A549 (cell line): Measurements from ENCODE around the gene FBXL15. TPM values are rescaled to one million over a fixed set of nuclear protein-coding genes. Genes with fewer than 3 reads are reported as not detected.

ENCODE experiments used
- ATAC-seq, 2 experiments: fragments of 200-7000 bp in 1 of 2; fragments of >200 bp in 1 of 2; cut with Nextera tagmentation in 1 of 2; cut with Tn5 transposase in 1 of 2; 3 replicates each; pipeline versions ENCODE4 v1.8.0 to v1.9.1; 2018 to 2020; ENCODE audit warnings: mild to moderate bottlenecking in 1 of 2, moderate library complexity in 1 of 2
- CTCF ChIA-PET: fragments of 300-600 bp; sonication (Branson Sonifier 250); formaldehyde crosslinking; extraction: SDS; loops from one replicate; lab custom pipeline; 2021; ENCODE audit warnings: antibody characterized with exemption, inconsistent platforms; lab: Yijun Ruan, JAX
- POLR2A ChIA-PET: fragments of 350-600 bp; formaldehyde crosslinking; extraction: SDS; loops from one replicate; lab custom pipeline; 2021; ENCODE audit warnings: antibody characterized with exemption, inconsistent platforms; lab: Yijun Ruan, JAX
- DNase-seq, 2 experiments: peaks; one replicate each; pipeline versions ENCODE4 v3.0.0 to v3.0.0-alpha.2; 2011 to 2016; ENCODE audit warnings: low read depth in 1 of 2, low spot score in 1 of 2
- FAIRE-seq: peaks from 2 replicates; lab custom pipeline; 2011; peaks lifted over from hg19 to GRCh38; lab: Jason Lieb, UNC
- H3K27ac ChIP-seq, 2 experiments: fragments of >200 bp; sonication (Bioruptor Twin); formaldehyde crosslinking; 3 replicates each; pipeline ENCODE4 v1.5.1; 2016 to 2017
- H3K4me1 ChIP-seq: fragments of >200 bp; sonication (Bioruptor Twin); formaldehyde crosslinking; 3 replicates; pipeline ENCODE4 v1.6.1; 2016
- H3K4me2 ChIP-seq: fragments of >200 bp; sonication (Bioruptor Twin); formaldehyde crosslinking; 3 replicates; pipeline ENCODE4 v1.6.1; 2016
- H3K4me3 ChIP-seq: fragments of >200 bp; sonication (Bioruptor Twin); formaldehyde crosslinking; 3 replicates; pipeline ENCODE4 v1.5.1; 2016
- H3K9me3 ChIP-seq: fragments of >200 bp; sonication (Bioruptor Twin); formaldehyde crosslinking; 3 replicates; pipeline ENCODE4 v1.6.1; 2016
- BHLHE40 ChIP-seq: IDR thresholded peaks from 2 replicates; pipeline ENCODE4 v1.6.1; 2012; ENCODE audit warnings: low read depth, low read length, inconsistent platforms
- CBX8 ChIP-seq: fragments of 200-600 bp; sonication (generic); IDR thresholded peaks from 2 replicates; pipeline ENCODE4 v1.6.1; 2016
- FOSB ChIP-seq: fragments of 250-450 bp; sonication (Bioruptor Pico); IDR thresholded peaks from 2 replicates; pipeline ENCODE4 v1.5.0; 2020; ENCODE audit warnings: mild to moderate bottlenecking, moderate library complexity
- FOSL2 ChIP-seq, 2 experiments: fragments of 450-650 bp in 1 of 2; fragments of >200 bp in 1 of 2; sonication (Bioruptor Twin) in 1 of 2; formaldehyde crosslinking; IDR thresholded peaks; 2 replicates each; pipeline versions ENCODE4 v1.5.0 to v1.6.1; 2016 to 2020; ENCODE audit warnings: mild to moderate bottlenecking in 1 of 2, moderate library complexity in 1 of 2
- JUNB ChIP-seq: fragments of >200 bp; sonication (Bioruptor Twin); formaldehyde crosslinking; IDR thresholded peaks from 2 replicates; pipeline ENCODE4 v1.6.1; 2016
- MAFK ChIP-seq: fragments of 450-650 bp; IDR thresholded peaks from 2 replicates; pipeline ENCODE4 v1.6.1; 2014; ENCODE audit not compliant: partially characterized antibody
- ZFP36 ChIP-seq: fragments of 450-650 bp; IDR thresholded peaks from 2 replicates; pipeline ENCODE4 v1.6.1; 2014; ENCODE audit warnings: borderline replicate concordance; ENCODE audit not compliant: partially characterized antibody
- WGBS: methylation state at CpG from one replicate; pipeline ENCODE4 v1.1.6; 2017; ENCODE audit errors: missing lambda C conversion rate; 5-methylcytosine and 5-hydroxymethylcytosine counted together
- polyA plus RNA-seq, 4 experiments: library from polyadenylated mRNA; depleted of rRNA in 3 of 4; stranded (reverse); fragments of >200 nt; fragmentation: RNase III in 1 of 4; extraction: RNeasy Plus Mini Kit Qiagen cat#74134 plus additional on column Dnase treatment in 1 of 4; gene quantifications; 2 replicates in 3 of 4; 3 replicates in 1 of 4; pipeline ENCODE4 v1.2.3, GENCODE V29; 2011 to 2017
- small RNA-seq, 6 experiments: library from RNA; depleted of rRNA; stranded (forward); fragments of <200 nt; gene quantifications; one replicate each; pipeline ENCODE3, GENCODE V24; 2012

Gene FBXL15
- polyA plus RNA-seq, 2 of the 4 experiments (the other 2 are of a cell fraction), result 4.8 to 9.4 TPM

- ChIA-PET CTCF (interaction anchor here (0.6 to 5.2 kb wide), 10 partner anchors 10 to 299 kb away, joined by 3 to 40 read pairs (median 4); partner anchors contain the start of genes ACTR1A and CUEDC2), POLR2A (no interaction called here)
- FAIRE-seq (no peak), ATAC-seq (no peak; a peak in 1 of 6 replicates), DNase-seq (no peak)
- TF ChIP-seq ZFP36 (no peak), FOSB (no peak), CBX8 (no peak), FOSL2 (IDR thresholded peaks at IDR 0.05) (no peak), FOSL2 (CRISPR knock-in tag; IDR thresholded peaks at IDR 0.05) (no peak), MAFK (no peak), JUNB (no peak)
- Histone ChIP-seq H3K4me2 (no peak overlapping the region), H3K9me3 (no peaks in the 10 kb centered on the region), H3K27ac (no peak overlapping the region), H3K4me1 (no peaks in the 10 kb centered on the region), H3K4me3 (no peak overlapping the region)
- 92% methylated on average over 8 of the region's 9 CpGs for WGBS
These were observed 48.0 kb downstream of the FBXL15 start for GRCh38 chr10:102468683-102469082.

- Histone ChIP-seq H3K4me2 (no peak overlapping the region), H3K4me3 (no peak overlapping the region), H3K9me3 (no peaks in the 10 kb centered on the region), H3K4me1 (no peaks in the 10 kb centered on the region), H3K27ac (no peak overlapping the region)
- CTCF ChIA-PET, result interaction anchor here (0.8 to 5.2 kb wide), 6 partner anchors 8 to 240 kb away, joined by 3 to 40 read pairs (median 8); partner anchors contain the start of gene C10orf95
- no peak for DNase-seq
- no peak for FAIRE-seq
- WGBS, result 90% methylated on average over 34 of the region's 36 CpGs
- TF ChIP-seq BHLHE40, result no peak
- ATAC-seq, result no peak
- POLR2A ChIA-PET, result no interaction called here
These were observed 50.2 kb downstream of the FBXL15 start for GRCh38 chr10:102470579-102471546.

Small RNA genes within 50 kb of the gene (small RNA-seq; reads per million reads assigned to genes)
- 1.4 to 113 (median 78.9) reads per million in 6 experiments for gene MIR146B

Other genes with a start within 250 kb of the FBXL15 start
- gene ELOVL3, start 194.5 kb upstream of the FBXL15 start, polyA plus RNA-seq (2011; rRNA removed), result 0.53 and 0.86 TPM in 2 replicates
- 0.22 to 0.41 TPM (median 0.30 TPM) in 3 replicates for gene ELOVL3, start 194.5 kb upstream of the FBXL15 start, polyA plus RNA-seq (2017; fragmentation: RNase III; extraction: RNeasy Plus Mini Kit Qiagen cat#74134 plus additional on column Dnase treatment)
- not detected in 2 replicates for gene PITX3, start 179.3 kb upstream of the FBXL15 start, polyA plus RNA-seq (2011; rRNA removed)
- 0.09 TPM in 1 of 3 replicates, not detected in the others for gene PITX3, start 179.3 kb upstream of the FBXL15 start, polyA plus RNA-seq (2017; fragmentation: RNase III; extraction: RNeasy Plus Mini Kit Qiagen cat#74134 plus additional on column Dnase treatment)
- gene GBF1, start 175.3 kb upstream of the FBXL15 start, polyA plus RNA-seq (2011; rRNA removed), result 21.3 and 34.7 TPM in 2 replicates
- 20.4 to 22.2 TPM (median 22.1 TPM) in 3 replicates for gene GBF1, start 175.3 kb upstream of the FBXL15 start, polyA plus RNA-seq (2017; fragmentation: RNase III; extraction: RNeasy Plus Mini Kit Qiagen cat#74134 plus additional on column Dnase treatment)
- 20.5 and 27.6 TPM in 2 replicates for gene NFKB2, start 25.1 kb upstream of the FBXL15 start, polyA plus RNA-seq (2011; rRNA removed)
- 35.7 to 63.6 TPM (median 36.6 TPM) in 3 replicates for gene NFKB2, start 25.1 kb upstream of the FBXL15 start, polyA plus RNA-seq (2017; fragmentation: RNase III; extraction: RNeasy Plus Mini Kit Qiagen cat#74134 plus additional on column Dnase treatment)
- gene PSD, start 2.1 kb upstream of the FBXL15 start, polyA plus RNA-seq (2011; rRNA removed), result 0.14 and 0.19 TPM in 2 replicates
- gene PSD, start 2.1 kb upstream of the FBXL15 start, polyA plus RNA-seq (2017; fragmentation: RNase III; extraction: RNeasy Plus Mini Kit Qiagen cat#74134 plus additional on column Dnase treatment), result 0.42 to 0.75 TPM (median 0.70 TPM) in 3 replicates
- gene CUEDC2, start 11.7 kb downstream of the FBXL15 start, polyA plus RNA-seq (2011; rRNA removed), result 42.5 and 43.7 TPM in 2 replicates
- gene CUEDC2, start 11.7 kb downstream of the FBXL15 start, polyA plus RNA-seq (2017; fragmentation: RNase III; extraction: RNeasy Plus Mini Kit Qiagen cat#74134 plus additional on column Dnase treatment), result 52.1 to 69.3 TPM (median 67.4 TPM) in 3 replicates
- gene C10orf95, start 30.7 kb downstream of the FBXL15 start, polyA plus RNA-seq (2011; rRNA removed), result 0.09 and 0.12 TPM in 2 replicates
- 0.07 to 0.13 TPM (median 0.07 TPM) in 3 replicates for gene C10orf95, start 30.7 kb downstream of the FBXL15 start, polyA plus RNA-seq (2017; fragmentation: RNase III; extraction: RNeasy Plus Mini Kit Qiagen cat#74134 plus additional on column Dnase treatment)
- gene ACTR1A, start 81.9 kb downstream of the FBXL15 start, polyA plus RNA-seq (2011; rRNA removed), result 114 and 135 TPM in 2 replicates
- gene ACTR1A, start 81.9 kb downstream of the FBXL15 start, polyA plus RNA-seq (2017; fragmentation: RNase III; extraction: RNeasy Plus Mini Kit Qiagen cat#74134 plus additional on column Dnase treatment), result 81.3 to 86.1 TPM (median 85.8 TPM) in 3 replicates
- gene SUFU, start 83.1 kb downstream of the FBXL15 start, polyA plus RNA-seq (2011; rRNA removed), result 3.7 and 4.5 TPM in 2 replicates
- 4.6 to 5.5 TPM (median 5.4 TPM) in 3 replicates for gene SUFU, start 83.1 kb downstream of the FBXL15 start, polyA plus RNA-seq (2017; fragmentation: RNase III; extraction: RNeasy Plus Mini Kit Qiagen cat#74134 plus additional on column Dnase treatment)
- 26.6 and 32.5 TPM in 2 replicates for gene TRIM8, start 223.6 kb downstream of the FBXL15 start, polyA plus RNA-seq (2011; rRNA removed)
- 21.1 to 22.8 TPM (median 21.2 TPM) in 3 replicates for gene TRIM8, start 223.6 kb downstream of the FBXL15 start, polyA plus RNA-seq (2017; fragmentation: RNase III; extraction: RNeasy Plus Mini Kit Qiagen cat#74134 plus additional on column Dnase treatment)